Motor neuron (in vitro differentiated cells): ENCODE data around the gene CABLES2. TPM values are rescaled to one million over a fixed set of nuclear protein-coding genes. Genes with fewer than 3 reads are reported as not detected.

Source experiments
- ATAC-seq, 8 experiments: fragments of 200-7000 bp; cut with Tn5 transposase; replicated peaks in 6 of 8; 2 replicates each; pipeline ENCODE4 v1.8.0; 2021; ENCODE audit warnings: mild to moderate bottlenecking in 8 of 8, moderate library complexity in 8 of 8
- H3K27ac ChIP-seq, 2 donors: fragments of 250-450 bp; sonication (Bioruptor Pico); 2 replicates each; pipeline ENCODE4 v1.9.0; 2021; ENCODE audit warnings: antibody characterized with exemption in 2 of 2, mild to moderate bottlenecking in 2 of 2, moderate library complexity in 1 of 2
- H3K4me1 ChIP-seq, 2 donors: fragments of 250-450 bp; sonication (Bioruptor Pico); replicated peaks in 1 of 2; 2 replicates each; pipeline ENCODE4 v1.6.1; 2021; ENCODE audit warnings: antibody characterized with exemption in 2 of 2, mild to moderate bottlenecking in 2 of 2, moderate library complexity in 1 of 2
- H3K4me3 ChIP-seq, 5 donors: fragments of 250-450 bp; sonication (Bioruptor Pico); 2 replicates each; pipeline ENCODE4 v1.9.0; 2021; ENCODE audit warnings: antibody characterized with exemption in 5 of 5, mild to moderate bottlenecking in 5 of 5, moderate library complexity in 4 of 5
- WGBS, 10 experiments: fragments of 450-650 bp; shearing (Covaris generic); methylation state at CpG; one replicate each; pipeline ENCODE4 v1.0.0; 2022; 5-methylcytosine and 5-hydroxymethylcytosine counted together
- in situ Hi-C, 9 experiments: fragments of 400-800 bp; cut with MboI; loops; one replicate each; pipeline ENCODE4 v1.15.0; 2021; ENCODE audit warnings: low sequenced_read_pairs in 9 of 9, low pct_unique_long_range_greater_than_20kb in 2 of 9; ENCODE audit not compliant: unreplicated experiment in 9 of 9
- total RNA-seq, 8 experiments: library from RNA; unstranded; fragments of 300-600 nt; gene quantifications; 2 replicates each; pipeline versions ENCODE4 v1.2.3 to v1.2.4, GENCODE V29; 2022

Gene CABLES2
- total RNA-seq, 8 experiments from 2014 or later, result 1.4 to 9.6 (median 5.7) TPM

DNA sequence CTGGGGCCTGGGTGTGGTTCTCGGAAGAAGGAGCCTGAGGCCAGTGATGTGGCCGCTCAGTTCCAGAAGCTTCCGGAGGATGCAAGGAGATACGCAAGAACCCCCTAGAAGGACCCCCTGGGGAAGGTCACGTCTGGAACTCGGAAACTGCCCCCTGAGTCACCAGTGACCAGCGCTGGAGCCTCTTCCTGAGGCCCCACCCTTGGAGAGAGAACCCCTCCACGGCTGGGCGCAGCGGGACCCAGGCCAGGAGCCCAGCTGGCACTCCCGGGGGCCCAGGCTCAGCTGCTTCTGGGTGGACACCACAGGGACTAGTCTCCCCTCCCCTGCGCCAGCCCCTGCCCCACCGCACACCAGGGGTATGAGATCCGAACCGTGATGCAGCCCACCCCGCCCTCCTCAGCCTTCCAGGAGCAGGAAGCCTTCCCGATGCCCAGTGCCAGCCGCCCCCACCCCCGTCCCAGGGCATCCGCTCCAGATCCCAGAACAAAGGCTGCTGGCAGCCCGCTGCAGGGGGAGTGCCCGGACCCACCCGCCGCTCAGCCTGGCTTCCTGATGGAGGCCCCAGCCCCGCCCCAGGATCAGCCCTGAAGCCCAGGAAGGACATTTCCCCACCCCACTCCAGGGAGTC, 47.5 kb downstream of the CABLES2 start:
- in situ Hi-C loops, result no loop called here
- peak; percentile 1 to 48 (median 19) for ATAC-seq
- Histone ChIP-seq H3K4me1 (peaks cover 79 to 89% of the 10 kb centered on the region in 2 donors), H3K4me3 (no peak overlapping the region), H3K27ac (peak overlapping the region; percentile 61 to 85)
- WGBS, 10 experiments, result 69 to 100% methylated on average over 1 to 4 of the region's 25 CpGs; no CpG with 5 or more reads in 8 of the 10 experiments

DNA sequence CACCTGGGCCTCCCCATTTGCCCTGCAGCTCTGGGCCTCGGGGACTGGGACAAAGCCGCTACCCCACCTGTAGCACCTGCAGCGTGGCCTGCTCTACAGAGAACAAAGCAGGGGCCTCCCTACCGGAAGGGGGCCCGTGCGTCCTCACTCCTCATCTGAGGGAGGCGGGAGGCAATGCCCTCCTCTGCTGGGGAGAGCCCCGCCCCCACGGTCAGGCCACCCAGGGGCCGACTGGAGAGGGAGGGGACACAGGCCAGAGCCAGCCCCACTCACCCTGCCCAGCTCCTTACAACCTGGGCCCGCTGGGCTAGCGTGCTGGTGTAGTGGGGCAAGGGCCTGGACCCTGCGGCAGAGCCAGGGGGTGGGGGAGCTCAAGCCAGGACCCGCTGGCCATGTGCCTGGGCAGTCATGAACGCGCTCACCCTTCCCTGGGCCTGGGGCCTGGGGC, 48.0 kb downstream of the CABLES2 start:
- 67% methylated on average over 3 of the region's 16 CpGs; no CpG with 5 or more reads in 9 of the 10 experiments for WGBS, 10 experiments
- peak in 6 of 8 experiments; percentile 2 to 47 (median 42) for ATAC-seq
- peak overlapping the region; percentile 61 to 85 for H3K27ac ChIP-seq
- H3K4me3 ChIP-seq, result no peak overlapping the region
- in situ Hi-C loops, result no loop called here
- H3K4me1 ChIP-seq, result peaks cover 77 to 89% of the 10 kb centered on the region in 2 donors

DNA sequence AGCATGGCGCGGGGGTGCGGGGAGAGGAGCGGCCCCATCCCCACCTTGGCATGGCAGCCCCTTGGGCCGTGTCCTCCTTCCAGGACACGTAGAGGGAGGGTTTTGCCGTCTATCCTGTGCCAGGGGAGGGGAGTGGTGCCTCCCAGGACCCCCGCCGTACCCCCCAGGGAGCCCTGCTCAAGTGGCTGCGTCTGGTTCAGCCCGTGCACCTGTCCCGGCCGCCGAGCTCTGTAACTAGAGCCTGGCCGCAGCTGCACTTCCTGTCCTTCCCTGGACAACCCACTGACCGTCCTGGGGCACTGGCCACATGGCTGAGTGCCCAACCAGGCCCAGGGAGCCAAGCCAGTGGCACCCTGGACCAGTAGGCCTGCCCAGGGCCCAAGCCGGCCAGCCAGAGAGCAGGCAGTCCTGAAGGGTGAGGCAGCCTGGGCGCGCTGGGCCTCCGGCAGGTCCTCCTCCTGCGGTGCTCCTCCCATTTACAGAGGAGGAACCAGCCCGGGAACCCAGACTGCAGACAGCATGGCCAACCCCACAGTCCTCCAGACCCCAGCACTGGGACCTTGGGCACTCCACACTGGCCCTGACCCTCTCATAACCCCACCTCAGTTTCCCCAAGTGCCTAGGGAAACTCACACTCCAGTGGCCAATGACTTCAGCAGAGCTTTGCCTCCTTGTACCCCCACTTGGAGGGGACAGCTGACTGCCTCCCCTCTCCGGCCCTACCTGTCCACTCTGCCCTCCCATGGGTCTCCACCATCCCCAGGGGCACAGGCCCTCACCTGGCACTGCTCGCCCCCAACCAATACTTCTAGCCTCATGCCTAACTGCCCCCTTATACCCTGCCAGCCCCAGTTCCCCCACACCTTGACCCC, 48.7 kb downstream of the CABLES2 start:
- Histone ChIP-seq H3K27ac (peak overlapping the region; percentile 61 to 85), H3K4me1 (peaks cover 73 to 85% of the 10 kb centered on the region in 2 donors), H3K4me3 (no peak overlapping the region)
- no peak for ATAC-seq
- WGBS, 10 experiments, result 80 to 100% (median 100%) methylated on average over 1 to 2 of the region's 24 CpGs; no CpG with 5 or more reads in 5 of the 10 experiments
- in situ Hi-C loops, result no loop called here

DNA sequence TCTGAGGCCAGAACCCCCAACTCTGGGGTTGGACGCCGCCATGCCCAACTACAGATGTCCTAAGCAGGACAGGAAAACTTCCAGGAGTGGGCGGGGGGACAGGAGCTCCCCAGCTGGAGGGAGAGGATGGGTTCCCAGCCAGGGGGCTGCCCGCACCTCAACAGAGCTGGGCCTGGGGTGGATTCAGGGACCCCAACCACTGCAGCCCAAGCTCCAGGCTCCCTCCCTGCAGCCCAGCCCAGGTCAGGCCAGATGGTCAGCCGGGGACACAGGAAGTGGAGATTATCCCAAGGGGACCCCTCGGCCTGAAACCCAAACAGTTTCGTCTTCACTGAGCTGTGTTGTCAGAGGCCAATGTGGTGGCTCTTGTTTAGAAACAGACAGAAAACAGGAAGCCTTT, 49.4 kb downstream of the CABLES2 start:
- Histone ChIP-seq H3K27ac (peak overlapping the region in 1 of 2 donors; percentile 85), H3K4me3 (no peak overlapping the region), H3K4me1 (peaks cover 68 to 78% of the 10 kb centered on the region in 2 donors)
- ATAC-seq, result no peak
- in situ Hi-C loops, result no loop called here
- WGBS, 10 experiments, result no CpG with 5 or more reads among the region's 7 CpGs

DNA sequence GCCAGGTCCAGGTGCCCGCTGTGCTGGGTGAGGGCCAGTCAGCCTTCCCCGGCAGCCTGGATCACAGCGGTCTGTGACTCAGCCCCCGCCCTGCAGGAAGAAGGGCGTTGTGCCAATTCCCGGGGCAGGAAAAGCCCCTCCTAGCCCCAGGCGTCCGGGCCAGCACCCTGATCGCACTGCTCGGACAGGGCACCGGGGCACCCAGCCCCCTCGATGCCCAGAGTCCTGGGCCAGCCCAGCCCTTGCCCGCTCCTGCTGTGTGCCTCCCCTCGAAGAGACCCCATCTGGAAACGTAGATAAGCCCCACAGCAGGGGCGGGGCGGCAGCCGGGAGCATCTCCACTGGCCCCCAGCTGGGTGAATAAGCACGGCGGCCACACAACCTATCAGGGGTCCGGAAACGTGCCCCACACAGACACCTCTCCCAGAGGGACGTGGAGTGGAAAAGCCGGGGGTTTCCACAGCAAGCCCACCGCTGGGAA, 49.9 kb downstream of the CABLES2 start:
- in situ Hi-C loops, result no loop called here
- no peak overlapping the region for H3K4me3 ChIP-seq
- ATAC-seq, result peak in 2 of 8 experiments; percentile 13 to 17
- peak overlapping the region; percentile 85 to 89 for H3K27ac ChIP-seq
- 0 to 80% (median 60%) methylated on average over 1 to 2 of the region's 25 CpGs; no CpG with 5 or more reads in 7 of the 10 experiments for WGBS, 10 experiments
- peaks cover 68 to 74% of the 10 kb centered on the region in 2 donors for H3K4me1 ChIP-seq

DNA sequence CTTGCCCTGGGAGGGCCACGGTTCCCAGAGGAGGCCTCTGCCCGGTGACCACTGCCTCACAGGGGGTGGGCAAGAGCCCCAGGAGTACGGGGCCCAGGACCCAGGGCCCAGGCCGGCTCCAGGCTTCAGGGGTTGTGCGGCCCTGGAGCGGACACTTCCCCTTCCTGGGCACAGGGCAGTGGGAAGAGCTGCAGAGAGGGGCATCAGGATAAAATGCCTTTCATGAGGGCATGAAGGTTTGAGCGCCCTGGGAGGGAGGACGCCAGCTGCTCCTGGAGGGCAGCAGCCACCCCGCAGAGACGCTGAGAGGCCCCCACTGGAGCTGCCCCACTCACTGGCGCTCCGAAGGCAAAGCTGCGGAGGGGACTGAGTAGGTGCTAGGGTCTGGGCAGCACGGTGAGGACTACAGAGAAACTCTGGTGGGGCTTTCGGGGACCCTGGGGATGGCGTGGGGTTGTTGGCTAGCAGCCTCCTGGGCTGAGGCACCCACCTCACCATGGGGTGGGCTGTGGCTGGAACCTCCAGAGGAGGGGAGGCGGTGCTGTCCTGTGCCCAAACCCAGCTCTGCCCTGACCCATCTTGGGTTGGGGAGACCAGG, 50.4 kb downstream of the CABLES2 start:
- H3K4me1 ChIP-seq, result peaks cover 68 to 73% of the 10 kb centered on the region in 2 donors
- in situ Hi-C loops, result no loop called here
- WGBS, 10 experiments, result 10 to 100% (median 53%) methylated on average over 2 to 4 of the region's 17 CpGs; no CpG with 5 or more reads in 7 of the 10 experiments
- peak overlapping the region; percentile 85 to 89 for H3K27ac ChIP-seq
- ATAC-seq, result peak in 5 of 8 experiments; percentile 18 to 41 (median 27)
- H3K4me3 ChIP-seq, result no peak overlapping the region

DNA sequence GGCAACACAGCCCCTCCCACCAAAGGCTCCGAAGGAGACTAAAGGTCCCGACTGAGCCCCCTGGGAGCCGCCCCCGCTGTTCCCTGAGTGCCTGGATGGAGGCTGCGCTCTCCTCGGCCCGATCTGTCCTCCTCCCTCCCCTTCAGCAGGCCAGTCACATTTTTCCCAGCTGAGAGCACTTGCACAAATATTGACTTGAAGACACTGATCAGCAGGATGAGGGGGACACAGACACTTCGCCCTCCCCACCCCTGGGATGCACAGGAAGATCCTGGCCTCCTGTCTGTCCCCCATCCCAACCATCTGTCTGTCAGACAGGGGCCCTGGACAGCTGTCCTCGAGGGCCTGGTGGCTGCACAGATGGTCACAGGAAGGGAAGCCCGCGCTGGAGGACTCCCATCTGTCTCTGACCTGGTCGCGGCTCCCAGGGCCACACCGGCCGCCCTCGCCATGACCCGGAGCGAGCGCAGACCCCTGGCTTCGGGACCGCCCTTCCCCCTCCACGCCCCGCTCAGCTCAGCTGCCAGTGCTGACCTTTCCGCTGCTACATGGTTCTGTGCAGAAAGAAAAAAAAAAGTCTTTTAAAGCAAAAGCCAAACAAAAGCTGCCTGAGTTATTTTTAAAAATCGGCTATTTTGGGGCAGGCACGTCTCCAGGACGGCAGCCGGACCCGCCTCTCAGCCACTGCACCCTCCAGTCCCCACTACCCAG, 51.1 kb downstream of the CABLES2 start:
- Histone ChIP-seq H3K4me1 (peaks cover 65 to 67% of the 10 kb centered on the region in 2 donors), H3K27ac (peak overlapping the region; percentile 85 to 89), H3K4me3 (peak overlapping the region in 1 of 5 donors; percentile 0)
- in situ Hi-C loops, result no loop called here
- 0 to 80% (median 7%) methylated on average over 1 to 11 of the region's 29 CpGs; no CpG with 5 or more reads in 5 of the 10 experiments for WGBS, 10 experiments
- ATAC-seq, result peak in 6 of 8 experiments; percentile 22 to 64 (median 56)

DNA sequence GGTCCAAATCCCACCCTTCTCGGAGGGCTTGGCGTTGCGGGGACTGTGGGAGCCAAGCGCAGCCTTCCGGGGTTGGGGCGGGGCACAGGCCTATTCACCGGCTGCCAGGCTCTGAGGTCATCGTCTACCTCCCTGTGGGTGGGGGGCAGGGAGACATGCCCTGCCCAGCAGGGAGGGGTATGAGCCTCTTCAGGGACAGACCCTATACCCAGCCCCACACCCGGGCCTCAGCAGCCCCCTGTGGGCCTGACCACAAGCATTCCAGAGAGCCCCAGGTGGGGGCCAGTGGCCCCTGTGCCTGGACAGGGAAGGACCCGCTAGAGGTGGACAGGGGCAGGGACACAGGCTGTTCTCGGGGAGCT, 51.6 kb downstream of the CABLES2 start:
- Histone ChIP-seq H3K4me3 (peak overlapping the region in 1 of 5 donors; percentile 0), H3K4me1 (peaks cover 60 to 62% of the 10 kb centered on the region in 2 donors), H3K27ac (peak overlapping the region; percentile 85 to 89)
- in situ Hi-C loops, result no loop called here
- ATAC-seq, result peak in 6 of 8 experiments; percentile 26 to 57 (median 44)
- 0 to 40% (median 0%) methylated on average over 1 to 2 of the region's 11 CpGs; no CpG with 5 or more reads in 7 of the 10 experiments for WGBS, 10 experiments

DNA sequence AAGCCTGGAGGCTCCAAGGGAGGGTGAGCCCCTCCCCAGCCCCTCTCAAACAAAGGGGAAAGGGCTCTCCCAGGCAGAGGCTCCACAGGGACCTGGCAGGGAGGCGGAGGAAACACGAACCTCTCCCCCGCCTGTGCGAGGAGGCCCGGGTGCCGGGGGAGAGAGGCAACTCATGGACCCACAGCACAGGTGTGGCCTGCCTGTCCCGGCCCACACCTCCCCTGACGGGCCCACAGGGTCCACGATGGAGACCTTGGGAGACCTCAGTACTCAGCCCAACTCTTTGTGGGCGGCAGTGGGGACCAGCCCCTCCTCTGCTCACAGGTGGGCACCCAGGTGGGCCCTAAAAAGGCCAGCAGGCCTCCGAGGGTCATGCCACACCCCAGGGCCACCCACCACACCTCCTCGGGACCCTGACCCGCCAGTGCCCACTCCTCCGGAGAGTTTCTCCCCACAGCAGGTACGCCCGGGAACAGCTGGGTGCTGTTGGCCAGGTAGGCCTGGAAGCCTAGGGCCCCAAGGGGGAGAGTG, 52.2 kb downstream of the CABLES2 start:
- H3K27ac ChIP-seq, result peak overlapping the region; percentile 85 to 89
- H3K4me1 ChIP-seq, result peaks cover 59 to 61% of the 10 kb centered on the region in 2 donors
- peak in 2 of 8 experiments; percentile 4 to 6 for ATAC-seq
- no peak overlapping the region for H3K4me3 ChIP-seq
- 60 to 90% (median 88%) methylated on average over 1 to 6 of the region's 16 CpGs; no CpG with 5 or more reads in 7 of the 10 experiments for WGBS, 10 experiments
- in situ Hi-C loops, result no loop called here

DNA sequence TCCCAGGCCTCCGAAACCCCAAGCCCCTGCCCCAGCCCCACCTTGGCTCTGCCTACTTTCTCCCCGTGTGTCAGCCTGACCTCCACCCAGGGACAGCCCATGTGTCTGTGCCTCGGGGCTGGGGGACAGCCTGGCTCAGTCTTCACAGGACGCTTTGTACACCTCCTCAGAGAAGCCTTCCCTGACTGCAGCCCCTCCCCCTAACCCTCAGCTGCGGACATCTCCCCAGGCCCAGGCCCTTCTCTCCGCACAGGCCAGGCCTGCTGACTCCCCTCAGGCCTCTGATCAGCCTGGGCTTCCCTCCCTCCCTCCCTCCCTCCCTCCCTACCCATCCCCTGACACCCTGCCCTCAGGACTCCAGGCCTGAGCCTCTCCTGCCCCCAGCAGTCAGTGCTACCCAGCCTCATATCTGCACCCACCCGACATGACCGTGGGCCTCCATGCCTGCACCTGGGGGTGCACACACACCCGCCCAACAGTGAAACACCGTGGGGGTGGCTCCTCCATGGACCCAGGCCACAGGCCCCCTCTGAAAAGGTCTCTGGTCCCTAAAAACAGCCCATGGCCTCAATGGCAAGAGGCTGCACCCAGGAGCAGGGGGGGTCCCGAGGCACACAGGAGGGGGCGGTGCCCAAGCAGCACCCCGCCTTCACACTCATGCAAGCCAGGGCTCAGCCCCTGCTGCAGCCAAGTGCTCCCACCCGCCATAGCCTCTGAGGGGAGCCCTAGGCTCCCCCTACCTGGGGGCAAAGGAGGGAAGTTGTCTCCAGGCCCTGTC, 52.9 kb downstream of the CABLES2 start:
- no CpG with 5 or more reads among the region's 14 CpGs for WGBS, 10 experiments
- Histone ChIP-seq H3K4me3 (no peak overlapping the region), H3K4me1 (peaks cover 52 to 54% of the 10 kb centered on the region in 2 donors), H3K27ac (peak overlapping the region; percentile 85 to 89)
- in situ Hi-C loops, result no loop called here
- ATAC-seq, result peak in 1 of 8 experiments; percentile 2

DNA sequence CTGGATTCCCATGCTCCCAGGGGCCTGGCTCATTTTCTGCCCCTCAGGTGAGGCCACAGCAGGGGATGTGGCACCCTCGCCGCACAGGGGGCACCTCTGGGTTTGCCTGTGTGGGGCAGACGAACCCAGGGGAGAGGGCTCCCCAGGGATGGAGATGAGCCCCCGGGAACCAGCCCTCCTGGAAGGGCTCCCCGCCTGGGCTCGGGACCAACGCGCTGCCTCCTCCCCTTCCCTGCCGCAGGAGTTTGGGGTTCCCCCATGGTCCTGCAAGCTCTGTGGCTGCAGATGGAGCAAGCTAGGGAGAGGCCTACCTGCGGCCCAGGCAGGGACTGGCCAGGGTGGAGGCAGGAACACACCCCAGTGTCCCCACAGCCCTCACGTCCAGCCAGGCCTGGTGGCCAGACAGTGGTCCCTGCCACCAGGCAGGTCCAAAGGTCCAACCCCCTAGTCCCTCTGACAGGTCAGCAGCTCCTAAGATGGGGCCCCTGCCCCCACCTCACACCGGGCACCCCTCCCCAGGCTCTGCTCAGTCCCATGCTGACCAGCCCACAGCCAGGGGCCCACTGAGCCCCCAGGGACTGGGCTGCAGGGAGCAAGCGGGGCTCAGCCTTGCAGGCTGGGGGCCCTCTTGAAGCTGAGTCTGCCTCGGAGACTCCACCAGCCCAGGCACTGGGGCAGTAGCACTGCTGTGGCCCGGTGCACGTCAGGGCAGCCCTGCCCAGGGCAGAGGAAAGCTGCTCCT, 53.6 kb downstream of the CABLES2 start:
- Histone ChIP-seq H3K4me3 (no peak overlapping the region), H3K4me1 (peaks cover 45 to 47% of the 10 kb centered on the region in 2 donors), H3K27ac (peak overlapping the region; percentile 18 to 38)
- 60 to 100% (median 90%) methylated on average over 1 to 2 of the region's 16 CpGs; no CpG with 5 or more reads in 6 of the 10 experiments for WGBS, 10 experiments
- no peak for ATAC-seq
- in situ Hi-C loops, result no loop called here
